ENCODE data around the gene EML5. TPM values are rescaled to one million over a fixed set of nuclear protein-coding genes. Genes with fewer than 3 reads are reported as not detected.

Gene EML5
- total RNA-seq, 2 experiments from 2014 or later, result 2.8 to 3.1 TPM

DNA sequence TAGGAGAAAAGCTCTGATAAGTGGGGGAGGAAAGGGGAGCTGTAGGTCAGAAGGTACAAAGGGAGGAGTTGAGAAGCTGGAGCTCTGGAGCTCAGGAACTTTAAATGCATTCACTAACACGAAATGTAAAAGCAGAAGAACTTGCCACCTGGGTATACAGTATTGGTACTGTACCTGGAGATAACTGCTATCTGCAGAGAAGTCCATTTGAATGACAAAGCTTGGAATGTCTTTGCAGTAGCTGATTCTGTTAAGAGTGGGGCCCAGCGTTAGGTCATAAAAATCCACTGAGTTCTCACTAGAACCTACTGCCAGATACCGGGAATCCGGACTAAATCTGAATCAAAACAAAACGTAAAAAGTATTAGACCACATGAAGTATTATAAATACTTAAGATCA is 174.3 kb downstream of the EML5 start:
- no peak overlapping the region for H3K27ac ChIP-seq (ENCODE audit: low read depth in 1 of 2, low read length in 2 of 2)
- no peaks in the 10 kb centered on the region for H3K36me3 ChIP-seq (ENCODE audit: insufficient read depth, low read length)
- H3K9me3 ChIP-seq (ENCODE audit: control insufficient read depth in 1 of 2, insufficient read depth in 1 of 2, low read length in 2 of 2), result no peaks in the 10 kb centered on the region
- ATAC-seq (ENCODE audit: poor library complexity), result no peak
- no peak overlapping the region for H3K4me3 Mint-ChIP-seq
- no peaks in the 10 kb centered on the region for H3K4me1 ChIP-seq (ENCODE audit: insufficient read depth, low read length)
- no peak for DNase-seq
- no peaks in the 10 kb centered on the region for H3K9me3 Mint-ChIP-seq
- peaks cover 2% of the 10 kb centered on the region for H3K4me1 Mint-ChIP-seq (ENCODE audit: low read depth)
- CTCF ChIA-PET, result no interaction called here
- no peaks in the 10 kb centered on the region for H3K27me3 Mint-ChIP-seq
- POLR2A ChIA-PET, result no interaction called here
- intact Hi-C loops (cut with DNase I, micrococcal nuclease), result no loop called here
- no peak for TF ChIP-seq CTCF (IDR thresholded peaks at IDR 0.05)
- H3K27me3 ChIP-seq (ENCODE audit: control insufficient read depth in 1 of 2, insufficient read depth in 2 of 2, low read length in 2 of 2), result no peaks in the 10 kb centered on the region
- no peak overlapping the region for H3K27ac Mint-ChIP-seq
- no peak overlapping the region for H3K4me3 ChIP-seq (ENCODE audit: low read length)
- H3K36me3 Mint-ChIP-seq (ENCODE audit: low read depth), result peaks cover 41% of the 10 kb centered on the region

DNA sequence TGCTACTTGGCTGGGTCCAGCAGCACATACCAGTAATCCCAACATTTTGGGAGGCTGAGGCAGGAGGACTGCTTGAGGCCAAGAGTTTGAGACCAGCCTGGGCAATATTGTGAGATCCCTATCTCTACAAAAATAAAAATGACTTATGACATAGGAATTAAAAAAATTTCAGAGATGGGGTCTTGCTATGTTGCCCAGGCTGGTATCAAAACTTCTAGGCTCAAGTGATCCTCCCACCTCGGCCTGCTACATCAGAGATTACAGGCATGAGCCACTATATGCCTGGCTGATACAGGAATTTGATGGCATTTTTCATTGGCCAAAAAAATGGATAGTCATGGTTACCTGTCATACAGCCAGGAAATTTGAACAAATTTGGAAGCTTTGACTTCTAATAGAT is 175.3 kb downstream of the EML5 start:
- H3K27ac Mint-ChIP-seq, result no peak overlapping the region
- no peak for TF ChIP-seq CTCF (IDR thresholded peaks at IDR 0.05)
- peaks cover 10% of the 10 kb centered on the region for H3K4me1 Mint-ChIP-seq (ENCODE audit: low read depth)
- ChIA-PET POLR2A (no interaction called here), CTCF (no interaction called here)
- no peak overlapping the region for H3K4me3 Mint-ChIP-seq
- no peak overlapping the region for H3K4me3 ChIP-seq (ENCODE audit: low read length)
- no peaks in the 10 kb centered on the region for H3K9me3 Mint-ChIP-seq
- no peak for DNase-seq
- no peaks in the 10 kb centered on the region for H3K27me3 ChIP-seq (ENCODE audit: control insufficient read depth in 1 of 2, insufficient read depth in 2 of 2, low read length in 2 of 2)
- intact Hi-C loops (cut with DNase I, micrococcal nuclease), result no loop called here
- H3K36me3 Mint-ChIP-seq (ENCODE audit: low read depth), result peaks cover 49% of the 10 kb centered on the region
- no peaks in the 10 kb centered on the region for H3K27me3 Mint-ChIP-seq
- no peaks in the 10 kb centered on the region for H3K9me3 ChIP-seq (ENCODE audit: control insufficient read depth in 1 of 2, insufficient read depth in 1 of 2, low read length in 2 of 2)
- no peaks in the 10 kb centered on the region for H3K36me3 ChIP-seq (ENCODE audit: insufficient read depth, low read length)
- H3K4me1 ChIP-seq (ENCODE audit: insufficient read depth, low read length), result no peaks in the 10 kb centered on the region
- no peak overlapping the region for H3K27ac ChIP-seq (ENCODE audit: low read depth in 1 of 2, low read length in 2 of 2)
- ATAC-seq (ENCODE audit: poor library complexity), result no peak

DNA sequence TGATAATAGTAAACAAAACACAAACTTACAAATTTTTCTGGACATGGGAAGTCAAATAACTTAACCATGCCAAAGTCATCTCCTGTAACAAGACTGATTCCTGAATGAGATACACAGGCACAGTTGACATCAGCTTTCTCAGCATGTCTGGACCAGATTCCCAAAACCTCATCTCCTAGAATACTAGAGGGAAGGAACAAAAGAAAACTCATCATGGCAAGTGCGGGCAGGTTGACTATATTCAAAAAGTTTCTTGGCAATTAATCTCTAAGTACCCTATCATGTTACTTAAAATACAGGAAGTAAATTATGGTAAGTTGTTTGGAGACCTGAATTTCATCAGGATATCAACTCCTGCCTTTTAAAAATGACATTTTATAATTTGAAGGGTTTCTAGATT is 176.1 kb downstream of the EML5 start:
- TF ChIP-seq CTCF (IDR thresholded peaks at IDR 0.05), result no peak
- Mint-ChIP-seq H3K27me3 (no peaks in the 10 kb centered on the region), H3K27ac (no peak overlapping the region), H3K36me3 (ENCODE audit: low read depth) (peaks cover 47% of the 10 kb centered on the region), H3K4me3 (no peak overlapping the region), H3K9me3 (no peaks in the 10 kb centered on the region), H3K4me1 (ENCODE audit: low read depth) (peaks cover 15% of the 10 kb centered on the region)
- no peak overlapping the region for H3K27ac ChIP-seq (ENCODE audit: low read depth in 1 of 2, low read length in 2 of 2)
- H3K9me3 ChIP-seq (ENCODE audit: control insufficient read depth in 1 of 2, insufficient read depth in 1 of 2, low read length in 2 of 2), result no peaks in the 10 kb centered on the region
- CTCF ChIA-PET, result no interaction called here
- DNase-seq (no peak), ATAC-seq (ENCODE audit: poor library complexity) (no peak)
- intact Hi-C loops (cut with DNase I, micrococcal nuclease), result no loop called here
- H3K36me3 ChIP-seq (ENCODE audit: insufficient read depth, low read length), result peaks cover 2% of the 10 kb centered on the region
- H3K4me1 ChIP-seq (ENCODE audit: insufficient read depth, low read length), result no peaks in the 10 kb centered on the region
- H3K4me3 ChIP-seq (ENCODE audit: low read length), result no peak overlapping the region
- POLR2A ChIA-PET, result interaction anchor here (0.7 kb wide), 1 partner anchor 12 kb away, joined by 3 read pairs; no protein-coding TSS in a partner anchor
- no peaks in the 10 kb centered on the region for H3K27me3 ChIP-seq (ENCODE audit: control insufficient read depth in 1 of 2, insufficient read depth in 2 of 2, low read length in 2 of 2)
